GM21381 (cell line): Measurements from ENCODE around the gene SELENBP1.
A peak's percentile ranks its signal among the peaks of the same experiment; 100 is the strongest.
"Not testable (repeated sequence)": the region's sequence is repeated elsewhere in the genome, so short reads cannot be mapped to it uniquely, and the experiment has no call there.

Experiments
- ATAC-seq: cut with Tn5 transposase; IDR thresholded peaks from one replicate; pipeline ENCODE4 v1.9.1; 2021; ENCODE audit warnings: mild to moderate bottlenecking, moderate library complexity; ENCODE audit not compliant: unreplicated experiment

The SELENBP1 gene

GRCh38 chr1:151372058-151372934 lies at the start of gene SELENBP1:
TSS of gene SELENBP1 (minus strand) at chr1:151372705. CDS start at chr1:151372641, 64 bp downstream.
- no peak for ATAC-seq

GRCh38 chr1:151419819-151420218 lies 47.3 kb upstream of the SELENBP1 start:
- ATAC-seq = no peak

- ATAC-seq = no peak
Measured at GRCh38 chr1:151418081-151418480, 45.6 kb upstream of the SELENBP1 start.

GRCh38 chr1:151416231-151416630 lies 43.7 kb upstream of the SELENBP1 start:
- no peak for ATAC-seq

GRCh38 chr1:151411884-151412283 lies 39.4 kb upstream of the SELENBP1 start:
- no peak for ATAC-seq

DNA sequence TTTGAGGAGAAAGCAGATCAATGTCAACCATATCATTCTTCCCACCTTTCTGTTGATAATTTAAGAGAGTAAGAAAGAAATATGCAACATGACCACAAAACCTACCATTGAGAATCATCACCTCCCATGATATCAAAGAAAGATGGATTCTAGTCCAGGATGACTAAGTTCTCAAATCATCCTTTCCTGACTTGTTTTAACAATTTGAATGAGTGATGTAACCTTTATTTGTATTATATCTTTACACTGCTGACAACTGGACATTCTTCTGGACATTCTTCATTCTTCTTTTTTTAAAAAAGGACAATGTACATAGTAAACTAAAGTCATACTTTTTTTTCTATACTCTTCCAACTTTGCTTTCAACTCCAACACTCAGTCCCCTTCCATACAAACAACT lies 36.4 kb upstream of the SELENBP1 start:
- no peak for ATAC-seq

DNA sequence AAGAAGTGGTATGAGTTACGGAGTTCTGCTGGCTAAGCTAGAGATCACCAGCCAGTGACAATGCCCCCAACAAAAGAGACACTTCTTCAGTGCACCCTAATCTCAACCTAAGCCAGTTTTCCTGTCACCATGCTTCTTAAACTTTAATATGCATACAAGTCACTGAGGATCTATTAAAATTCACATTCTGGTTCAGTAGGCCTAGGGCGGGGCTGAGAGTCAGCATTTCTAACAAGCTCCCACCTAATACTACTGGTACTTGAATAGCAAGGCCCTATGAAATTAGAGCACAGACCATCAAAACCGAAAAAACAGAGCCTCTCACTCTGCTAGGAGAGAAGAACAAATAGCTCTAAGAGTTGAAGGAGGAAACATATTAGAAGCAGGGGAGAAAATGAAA lies 34.8 kb upstream of the SELENBP1 start:
- no peak for ATAC-seq

- no peak for ATAC-seq
Measured at GRCh38 chr1:151406176-151406575, 33.7 kb upstream of the SELENBP1 start.

DNA sequence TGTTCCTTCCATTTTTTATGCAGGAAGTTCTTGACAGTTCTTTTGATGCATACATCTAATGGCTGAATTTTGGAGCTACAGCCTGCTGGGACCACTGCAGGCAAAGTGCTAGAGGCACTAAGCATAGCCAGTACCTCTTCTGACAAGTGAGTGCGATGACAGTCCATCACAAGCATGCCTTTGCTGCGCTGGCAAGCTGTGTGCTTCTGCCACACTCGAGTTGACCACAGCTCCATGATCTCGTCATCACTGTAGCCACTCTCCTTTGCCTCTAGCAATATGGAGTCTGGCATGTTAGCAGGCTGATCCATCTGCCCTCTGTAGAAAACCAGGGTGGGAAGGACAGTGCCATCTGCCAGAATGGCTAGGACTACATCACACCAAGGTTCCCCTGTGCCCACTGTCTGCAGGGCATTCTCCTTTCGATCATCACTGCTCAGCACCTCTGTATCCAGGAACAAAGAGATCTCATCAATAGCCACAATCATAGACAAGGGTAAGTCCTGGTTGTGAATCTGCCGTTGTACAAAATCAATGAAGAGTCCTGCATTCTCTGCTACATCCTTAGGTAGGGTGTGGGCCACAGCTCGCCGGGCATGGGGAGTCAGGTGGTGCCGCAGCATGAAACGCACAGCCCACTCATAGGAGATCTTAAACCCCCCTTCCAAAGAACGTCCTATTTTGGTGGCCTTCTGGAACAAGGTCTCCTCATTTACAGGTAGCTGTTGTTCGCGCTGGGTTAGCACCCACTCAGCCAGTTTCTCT lies 32.9 kb upstream of the SELENBP1 start:
- no peak for ATAC-seq

DNA sequence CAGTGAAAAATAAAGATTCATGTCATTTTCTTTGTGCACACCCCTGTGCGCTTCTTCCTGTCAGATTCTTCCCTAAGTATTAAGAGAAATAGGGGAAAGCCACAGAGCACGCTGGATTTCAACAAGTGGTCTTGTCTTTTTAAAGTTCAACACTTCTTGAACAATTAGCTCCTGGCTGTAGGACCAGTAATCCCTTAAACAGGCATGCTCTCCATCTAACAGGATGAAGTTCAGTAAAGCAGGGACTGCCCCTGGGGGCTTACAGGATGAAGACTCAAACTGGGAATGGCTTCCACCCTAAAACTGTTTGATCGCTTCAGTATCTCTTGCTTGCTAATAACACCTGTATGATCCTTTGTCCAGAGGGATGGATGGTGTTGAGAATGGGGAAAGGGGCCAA lies 31.1 kb upstream of the SELENBP1 start:
- ATAC-seq = no peak

- ATAC-seq = no peak
Measured at GRCh38 chr1:151402764-151403163, 30.3 kb upstream of the SELENBP1 start.

DNA sequence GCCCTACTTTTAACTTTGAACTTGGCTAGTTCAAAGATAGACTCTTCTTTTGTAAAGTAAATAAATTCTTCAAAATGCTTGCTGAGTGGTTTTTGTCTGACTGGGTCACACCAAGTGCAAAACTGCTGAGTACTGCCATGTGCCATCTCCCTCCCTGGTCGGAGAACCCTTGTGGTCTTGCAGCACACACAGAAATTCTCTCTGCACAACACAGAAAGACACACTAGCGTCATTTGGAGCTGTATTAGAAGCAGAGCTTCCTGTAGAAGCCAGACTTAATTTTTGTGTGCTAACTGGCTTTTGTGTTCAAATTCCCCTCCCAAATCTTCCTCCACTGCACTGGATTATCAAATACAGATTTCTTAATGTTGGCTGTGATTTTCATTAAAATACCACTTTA lies 29.4 kb upstream of the SELENBP1 start:
- ATAC-seq = no peak

- ATAC-seq = no peak
Measured at GRCh38 chr1:151401125-151401788, 28.8 kb upstream of the SELENBP1 start.

- peak; percentile 83 for ATAC-seq
Measured at GRCh38 chr1:151399324-151400171, 27.0 kb upstream of the SELENBP1 start, which contains the start of gene PSMB4. TSS of gene PSMB4 (plus strand) at chr1:151399573. CDS start at chr1:151399588, 15 bp downstream.

DNA sequence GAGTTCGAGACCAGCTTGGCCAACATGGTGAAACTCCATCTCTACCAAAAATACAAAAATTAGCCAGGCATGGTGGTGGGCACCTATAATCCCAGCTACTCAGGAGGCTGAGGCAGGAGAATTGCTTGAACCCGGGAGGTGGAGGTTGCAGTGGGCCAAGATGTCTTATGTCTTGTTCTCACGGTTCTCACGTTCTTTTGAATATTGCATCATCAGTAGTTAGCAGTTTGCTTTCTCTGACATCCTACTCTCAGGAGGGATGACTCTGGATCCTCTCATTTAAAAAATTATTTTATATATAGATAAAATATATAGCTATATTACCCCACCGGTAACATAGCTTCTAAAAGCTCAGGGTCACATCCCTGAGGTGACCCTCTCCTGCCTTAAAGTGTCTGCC lies 23.8 kb upstream of the SELENBP1 start:
- ATAC-seq = not testable (repeated sequence)

DNA sequence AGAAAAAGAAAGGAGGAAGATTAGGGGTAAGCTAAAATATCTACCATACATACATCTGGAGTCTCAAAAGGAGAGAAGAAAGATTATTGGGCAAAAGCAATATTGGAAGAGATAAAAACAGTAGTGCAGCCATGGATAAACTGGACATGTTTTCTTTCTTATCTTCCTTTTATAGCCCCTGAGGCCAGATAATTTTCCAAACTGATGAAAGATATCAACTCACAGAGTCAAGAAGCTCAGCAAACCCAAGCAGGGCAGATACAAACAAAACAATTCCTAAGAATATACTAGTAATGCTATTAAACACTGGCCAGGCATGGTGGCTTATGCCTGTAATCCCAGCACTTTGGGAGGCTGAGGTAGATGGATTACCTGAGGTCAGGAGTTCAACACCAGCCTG lies 21.1 kb upstream of the SELENBP1 start:
- ATAC-seq = no peak

DNA sequence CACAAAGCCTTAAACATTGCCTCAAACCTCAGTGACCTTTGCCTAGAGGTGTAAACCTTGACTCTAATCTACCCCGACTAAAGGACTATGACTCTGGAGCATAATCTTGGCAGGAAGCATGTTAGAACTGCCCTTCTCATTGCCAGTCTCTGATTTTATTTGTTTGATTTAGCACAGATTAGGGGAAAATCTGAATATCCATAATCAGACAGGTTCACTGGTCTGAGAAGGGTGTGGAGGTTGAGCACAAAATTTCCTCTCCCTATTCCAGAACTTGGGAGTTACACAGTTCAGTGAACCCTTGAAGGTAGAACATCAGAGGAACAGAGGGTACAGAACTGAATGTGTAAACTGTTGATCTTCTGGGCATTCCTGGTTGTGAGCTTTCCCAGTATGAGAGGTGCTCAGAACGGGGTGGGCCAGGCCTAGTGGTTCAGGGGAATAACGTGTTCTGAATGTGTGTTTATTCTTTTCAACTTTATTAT lies 18.6 kb upstream of the SELENBP1 start:
- no peak for ATAC-seq

- ATAC-seq = not testable (repeated sequence)
Measured at GRCh38 chr1:151390221-151391078, 17.9 kb upstream of the SELENBP1 start.

GRCh38 chr1:151386002-151386401 lies 13.5 kb upstream of the SELENBP1 start:
- ATAC-seq = no peak
